Pons (tissue), 1 donor: Measurements from ENCODE around the gene VPS26C.

Experiments
- DNase-seq: peaks from one replicate; pipeline ENCODE4 v3.0.0-alpha.2; 2016; ENCODE audit warnings: low spot score

Gene VPS26C

DNA sequence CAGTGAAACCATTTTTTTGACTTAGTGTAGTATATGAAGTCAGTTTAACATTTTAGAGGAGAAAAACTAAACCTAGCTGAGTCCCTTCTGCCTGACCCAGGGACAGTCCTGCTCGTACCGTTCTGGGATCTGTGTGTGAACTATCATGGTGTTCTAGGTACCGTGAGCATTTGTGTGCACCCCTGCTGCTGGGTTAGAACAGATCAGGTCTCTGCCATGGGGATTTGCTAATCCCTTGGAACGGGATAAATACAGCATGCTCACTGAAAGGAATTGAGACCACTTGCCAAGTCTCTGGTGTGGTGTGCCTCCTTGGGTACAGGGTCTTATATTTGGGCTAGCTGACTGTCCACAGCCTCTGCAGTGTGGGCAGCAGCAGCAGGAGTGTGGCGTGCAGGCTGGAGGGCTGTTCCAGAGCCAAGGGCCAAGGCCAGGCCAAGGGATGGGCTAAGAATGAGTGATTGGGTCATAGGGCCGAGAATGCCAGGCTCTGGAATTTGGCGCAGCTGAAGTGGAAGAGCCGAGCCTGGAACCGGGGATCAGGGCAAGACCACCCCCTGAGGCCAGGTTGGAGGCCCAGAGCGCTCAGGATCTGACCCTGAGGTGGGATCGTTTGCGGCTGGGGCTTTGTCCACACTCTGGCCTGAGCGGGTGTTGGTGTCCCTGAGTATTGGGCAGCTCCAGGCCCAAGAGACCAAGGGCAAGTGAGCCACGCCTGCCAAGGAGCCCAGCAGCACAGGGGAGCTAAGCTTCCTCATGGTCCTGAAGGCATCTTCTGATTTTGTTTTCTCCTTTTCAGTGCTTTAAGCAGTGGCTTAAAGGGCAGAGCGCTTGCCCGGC is 66.3 kb downstream of the VPS26C start:
- no peak for DNase-seq

DNA sequence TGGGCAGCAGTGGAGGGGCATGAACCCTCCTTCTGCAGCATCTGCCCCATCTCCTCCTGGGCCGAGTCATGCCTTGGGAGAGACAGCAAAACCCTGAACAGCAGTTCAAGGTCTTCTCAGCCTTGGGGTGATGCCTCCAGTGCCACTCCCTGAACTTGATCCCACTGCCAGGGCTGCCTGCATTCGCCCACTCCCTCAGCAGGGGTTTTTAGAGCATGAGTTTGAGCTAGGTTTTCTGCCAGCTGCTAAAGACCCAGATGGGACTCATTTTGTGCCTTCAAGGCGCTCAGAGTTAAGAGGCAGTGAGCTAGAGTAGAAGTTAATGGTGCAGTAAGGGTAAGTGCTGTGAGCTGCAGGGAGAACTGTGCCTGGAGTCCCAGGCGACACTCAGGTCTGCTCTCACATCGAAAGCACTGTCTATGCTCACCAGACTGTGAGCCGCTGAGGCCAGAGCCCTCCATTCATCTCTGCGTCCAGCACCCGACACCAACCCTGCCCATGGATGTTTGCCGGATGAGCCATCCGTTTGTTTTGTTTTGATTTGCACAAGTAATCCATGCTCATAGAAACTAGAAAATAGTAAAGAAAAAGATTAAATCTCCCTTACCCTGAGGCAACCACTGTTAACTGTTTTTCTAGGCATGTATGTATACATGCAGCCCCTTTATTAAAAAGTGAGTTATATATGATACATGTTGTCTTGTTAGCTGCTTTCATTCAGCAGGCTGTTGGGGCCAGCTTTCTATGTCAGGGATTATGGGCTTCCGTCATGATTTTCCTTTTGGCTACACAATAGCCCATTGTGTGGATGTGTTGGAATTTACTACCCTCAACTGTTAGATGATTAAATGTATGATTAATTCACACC is 67.8 kb downstream of the VPS26C start:
- DNase-seq, result no peak

DNA sequence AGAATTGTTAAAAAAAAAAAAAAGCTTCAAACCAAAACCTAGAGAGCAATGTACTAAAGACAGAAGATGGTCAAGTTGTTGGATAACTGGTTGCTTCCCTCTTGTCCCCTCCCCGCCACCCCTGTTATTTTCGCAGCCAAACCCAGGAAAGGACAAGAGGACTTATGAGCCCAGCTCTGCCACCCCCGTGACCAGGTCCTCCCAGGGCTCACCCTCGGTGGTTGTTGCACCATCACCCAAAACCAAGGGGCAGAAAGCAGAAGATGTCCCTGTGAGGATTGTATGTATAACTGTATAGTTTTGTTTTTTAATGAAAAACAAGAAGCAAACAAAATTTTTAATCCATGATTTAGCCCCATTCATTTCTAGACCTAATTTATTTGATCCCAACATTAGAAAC is 69.4 kb downstream of the VPS26C start:
- no peak for DNase-seq

DNA sequence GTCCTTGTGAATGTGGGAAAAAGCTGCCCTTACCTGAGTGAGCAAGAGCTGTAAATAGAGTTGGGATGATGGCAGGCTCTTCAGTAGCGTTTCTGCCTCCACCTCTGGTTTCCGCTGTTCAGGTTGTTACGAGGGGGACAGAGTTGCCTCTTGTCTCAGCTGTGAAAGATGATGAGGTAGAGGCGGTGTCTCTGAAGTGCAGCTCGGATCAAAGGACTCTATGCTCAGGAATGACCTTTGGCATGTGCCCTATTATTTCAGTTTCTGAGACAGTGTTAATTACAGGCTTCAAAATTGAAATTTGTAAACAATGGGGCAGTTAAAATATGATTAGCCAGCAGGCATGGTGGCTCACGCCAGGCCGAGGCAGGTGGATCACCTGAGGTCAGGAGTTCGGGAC is 70.3 kb downstream of the VPS26C start:
- no peak for DNase-seq

DNA sequence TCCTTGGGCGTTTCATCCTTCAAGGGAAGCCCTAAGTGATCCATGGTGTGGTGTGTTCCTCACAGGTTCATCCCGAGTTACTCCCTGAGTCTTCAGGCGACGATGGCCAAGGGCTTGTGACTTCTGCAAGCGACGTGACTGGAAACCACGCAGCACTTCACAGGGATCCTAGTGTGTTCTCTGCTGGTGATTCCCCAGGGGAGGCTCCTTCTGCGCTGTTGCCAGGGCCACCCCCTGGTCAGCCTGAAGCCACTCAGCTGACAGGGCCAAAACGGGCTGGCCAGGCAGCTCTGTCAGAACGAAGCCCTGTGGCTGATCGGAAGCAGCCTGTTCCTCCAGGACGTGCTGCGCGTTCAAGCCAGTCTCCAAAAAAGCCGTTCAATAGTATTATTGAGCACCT is 71.5 kb downstream of the VPS26C start:
- DNase-seq, result no peak

DNA sequence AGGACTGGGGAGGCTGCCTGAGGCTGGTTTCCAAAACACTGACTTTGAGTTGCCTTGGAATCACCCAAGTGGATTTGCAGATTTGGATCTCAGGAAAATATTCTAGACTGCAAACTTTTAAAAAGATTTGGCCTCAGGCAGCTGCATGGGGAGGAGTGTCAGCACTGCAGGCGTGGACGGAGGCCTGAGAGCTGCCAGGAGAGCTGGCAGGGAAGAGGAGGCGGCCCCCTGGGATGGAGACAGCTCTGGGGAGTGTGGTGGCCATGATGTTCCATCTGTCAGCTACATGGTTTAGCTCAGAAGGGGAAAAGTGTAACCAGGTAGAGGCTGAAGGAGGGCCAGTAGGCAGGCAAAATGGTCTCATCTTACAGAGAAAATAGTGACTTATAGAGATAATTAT is 72.1 kb downstream of the VPS26C start:
- DNase-seq, result no peak

DNA sequence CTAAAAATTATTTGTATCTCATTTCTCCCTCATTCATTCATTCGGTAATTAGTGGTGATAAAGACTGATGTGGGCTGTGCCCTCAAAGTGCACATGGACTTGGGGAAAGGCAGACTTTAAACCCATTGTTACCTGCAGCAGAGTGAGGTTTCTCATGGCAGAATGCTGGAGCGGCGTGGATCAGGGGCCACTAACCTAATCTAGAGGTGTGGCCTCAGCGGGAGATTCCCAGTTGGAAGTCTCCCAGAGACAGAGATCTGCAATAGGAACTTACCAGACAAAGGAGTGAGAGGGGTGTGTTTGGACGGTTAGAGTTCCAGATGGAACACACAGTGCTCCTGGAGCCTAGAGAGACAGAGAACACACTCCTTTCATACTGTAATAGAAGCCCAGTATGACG is 73.5 kb downstream of the VPS26C start:
- DNase-seq, result no peak

DNA sequence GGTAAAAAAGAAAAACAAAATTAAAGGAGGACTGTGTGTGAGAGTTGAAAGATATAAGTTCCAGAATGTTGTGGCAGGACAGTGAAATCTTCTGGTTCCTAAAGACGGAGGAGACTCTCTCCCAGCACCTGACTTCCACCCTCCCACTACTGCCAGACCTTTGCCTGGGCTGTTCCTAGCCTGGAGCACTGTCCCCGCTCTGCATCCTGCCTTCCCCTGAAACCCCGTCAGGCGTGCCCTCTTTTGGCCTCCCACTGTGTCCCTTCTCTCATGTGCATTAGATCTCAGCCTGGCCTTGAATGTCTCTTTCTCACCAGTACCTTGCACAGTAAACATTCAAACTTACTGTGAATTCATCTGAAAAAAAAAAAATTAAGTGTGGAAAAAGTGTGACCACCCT is 74.1 kb downstream of the VPS26C start:
- no peak for DNase-seq

DNA sequence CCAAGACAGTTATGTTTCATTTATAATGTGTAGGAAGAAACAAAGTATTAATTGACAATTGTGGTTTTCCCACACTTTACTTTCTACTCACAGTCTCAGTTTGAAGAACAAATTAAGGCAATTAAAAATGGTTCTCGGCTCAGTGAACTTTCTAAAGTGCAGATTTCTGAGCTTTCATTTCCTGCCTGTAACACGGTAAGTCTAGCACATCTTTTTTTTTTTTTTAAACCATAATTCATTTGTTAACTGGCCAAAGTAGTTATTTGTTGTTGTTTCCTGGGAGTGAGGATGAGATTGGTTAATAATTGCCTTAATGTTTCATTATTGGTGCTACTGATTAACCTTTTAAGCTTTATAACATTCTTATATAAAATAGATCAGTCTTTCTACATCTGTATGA is 75.1 kb downstream of the VPS26C start:
- DNase-seq, result no peak

DNA sequence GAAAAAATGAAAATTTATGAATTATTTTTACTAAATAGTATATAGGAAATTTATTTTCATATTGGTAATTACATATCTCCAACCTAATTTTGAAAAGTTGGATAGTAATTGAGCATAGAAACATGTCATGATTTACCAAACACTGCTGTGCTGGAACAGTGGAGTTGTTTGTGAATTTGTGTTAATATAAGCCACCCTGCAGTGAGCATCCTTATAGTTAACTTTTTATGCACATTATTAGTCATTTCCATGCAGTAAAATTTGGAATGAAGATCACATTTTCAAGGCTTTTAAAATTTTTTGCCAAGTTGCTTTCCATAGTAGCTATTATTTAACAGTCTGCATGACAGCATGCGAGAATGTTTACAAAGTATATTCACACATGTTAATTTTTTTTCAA is 78.3 kb downstream of the VPS26C start:
- DNase-seq, result no peak

DNA sequence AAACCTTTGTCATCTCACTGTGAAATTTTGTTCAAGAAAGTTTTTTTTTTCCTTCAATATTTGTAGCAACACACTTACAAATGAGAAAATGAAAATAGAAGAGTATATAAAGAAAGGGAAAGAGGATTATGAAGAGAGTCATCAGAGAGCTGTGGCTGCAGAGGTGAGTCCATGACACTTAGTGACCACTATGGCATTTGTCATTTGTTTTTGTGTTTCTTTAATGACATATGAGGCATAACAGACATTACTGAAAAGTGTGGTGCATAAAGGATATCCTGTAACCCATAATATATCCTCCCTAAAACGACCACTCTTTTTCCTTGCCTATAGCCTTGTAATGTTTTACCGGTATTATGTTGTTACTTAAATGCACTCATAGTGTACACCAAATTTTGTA is 80.2 kb downstream of the VPS26C start:
- no peak for DNase-seq

DNA sequence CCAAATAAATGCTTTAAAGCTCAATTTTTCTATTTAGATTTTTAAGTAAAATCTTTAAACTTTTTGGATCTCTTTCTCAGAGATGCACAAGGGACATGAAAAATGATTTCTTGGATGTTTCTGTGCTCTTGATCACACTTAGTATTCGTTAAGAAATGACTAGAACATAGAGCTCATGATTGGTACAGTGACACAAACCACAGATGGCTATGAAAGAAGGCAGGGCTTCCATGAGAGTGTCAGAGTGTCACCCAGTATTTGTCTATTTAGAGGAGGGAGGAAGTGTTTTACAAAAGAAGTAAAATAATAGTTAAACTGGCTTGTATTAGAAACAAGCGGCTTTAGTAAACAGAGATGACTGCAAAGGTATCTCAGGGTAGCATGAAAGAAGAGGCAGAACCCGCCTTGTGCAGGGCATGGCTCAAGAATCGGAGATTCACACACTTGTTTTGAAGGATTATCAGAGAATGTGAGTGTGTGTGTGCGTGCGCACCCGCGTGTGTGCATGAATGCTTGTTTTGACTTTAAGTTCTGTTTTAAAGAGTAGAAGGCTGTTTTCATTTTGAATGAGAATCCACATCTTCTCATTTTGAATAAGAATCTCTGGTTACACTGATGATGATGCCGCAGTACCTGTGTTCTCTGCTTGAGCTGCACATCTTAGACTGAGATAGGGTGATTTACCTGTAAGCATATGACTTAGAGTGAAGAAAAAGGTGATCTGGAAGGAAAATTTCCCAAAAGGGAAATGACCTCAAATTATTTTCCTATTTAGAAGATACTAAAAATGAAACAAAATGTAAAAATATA is 82.1 kb downstream of the VPS26C start:
- no peak for DNase-seq

DNA sequence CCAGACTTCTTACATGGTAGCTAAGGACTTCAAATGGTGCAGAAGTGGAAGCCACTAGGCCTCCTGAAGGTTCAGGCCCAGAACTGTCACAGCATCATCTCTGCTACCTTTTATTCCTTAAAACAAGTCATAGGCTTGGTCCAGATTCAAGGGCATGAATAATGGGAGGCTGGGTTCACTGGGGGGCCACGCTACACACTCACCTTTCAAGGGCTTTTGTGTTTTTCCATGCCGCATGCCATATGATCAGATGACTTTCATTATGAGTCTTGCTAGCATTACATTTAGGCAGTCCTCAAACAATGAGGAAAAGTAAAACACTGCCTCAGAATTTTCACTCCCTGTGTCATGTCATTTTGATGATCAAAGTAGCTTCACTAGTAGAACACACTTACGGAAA is 83.4 kb downstream of the VPS26C start:
- DNase-seq, result no peak

DNA sequence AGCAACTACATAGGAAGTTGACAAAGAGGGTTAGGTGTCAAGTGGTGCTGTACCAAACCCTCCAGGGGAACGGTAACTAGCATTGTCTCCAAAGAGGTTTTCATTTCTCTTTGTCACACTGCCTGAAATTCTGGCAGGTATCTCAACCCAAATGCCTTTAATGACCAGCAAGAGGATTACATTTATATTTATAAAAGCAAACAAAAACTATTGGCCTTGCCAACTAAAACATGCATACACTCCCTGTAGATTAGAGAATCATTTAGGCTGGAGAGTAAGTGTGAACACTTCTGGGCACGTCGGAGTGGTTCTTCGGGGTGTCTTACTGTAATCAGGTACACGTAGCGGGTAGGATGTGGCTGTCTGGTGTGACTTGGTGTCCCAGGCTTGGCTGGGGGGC is 84.9 kb downstream of the VPS26C start:
- no peak for DNase-seq

DNA sequence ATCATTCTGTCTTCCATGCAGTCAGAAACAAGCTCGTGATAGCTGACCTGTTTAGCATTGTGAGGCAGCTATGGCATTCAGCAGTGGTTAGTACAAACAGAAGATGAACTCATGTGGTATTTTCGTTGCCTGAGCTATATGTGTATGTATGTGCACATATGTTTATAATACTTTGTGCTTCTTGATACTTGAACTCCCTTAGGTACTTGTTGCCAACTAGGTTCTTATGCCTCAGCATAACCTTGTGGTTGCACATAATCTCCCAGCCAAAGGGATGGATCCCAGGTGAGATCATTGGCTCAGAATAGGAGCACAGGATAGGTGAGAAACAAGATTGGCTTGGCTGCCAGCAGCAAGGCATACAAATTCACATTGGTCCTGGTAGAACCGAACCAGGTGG is 86.1 kb downstream of the VPS26C start:
- DNase-seq, result no peak

DNA sequence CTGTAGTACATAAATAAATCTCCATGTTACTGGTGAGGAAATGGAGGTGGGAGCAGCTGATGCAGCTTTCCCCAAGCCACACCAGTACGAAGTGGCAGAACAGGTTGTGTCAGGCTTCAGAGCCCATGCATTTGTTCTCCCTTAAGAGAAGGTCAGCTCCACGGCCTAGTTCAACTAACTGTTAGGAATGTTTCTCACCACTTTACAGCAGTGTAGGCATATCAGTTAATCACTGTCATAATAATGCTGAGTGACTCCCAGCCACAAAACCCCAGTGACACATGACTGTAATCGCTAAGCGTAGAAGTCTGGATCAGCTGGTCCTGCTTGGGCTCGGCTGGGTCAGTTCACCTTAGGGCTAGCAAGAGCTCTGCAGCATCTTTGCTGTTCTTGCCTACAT is 90.4 kb downstream of the VPS26C start:
- DNase-seq, result no peak
